Upper lobe of left lung (tissue), 6 donors: Measurements from ENCODE around the gene MCM6. TPM values are rescaled to one million over a fixed set of nuclear protein-coding genes. Genes with fewer than 3 reads are reported as not detected.

Source experiments
- ATAC-seq, 2 donors: fragments of 200-7000 bp; cut with Tn5 transposase; one replicate each; pipeline ENCODE4 v1.9.1; 2022; ENCODE audit warnings: mild to moderate bottlenecking in 2 of 2, moderate library complexity in 2 of 2; ENCODE audit not compliant: low FRiP score in 2 of 2
- DNase-seq, 2 donors: peaks; one replicate each; pipeline ENCODE4 v3.0.0-alpha.2; 2019 to 2020
- H3K27ac ChIP-seq, 4 donors: fragments of 200-600 bp; sonication (generic); one replicate each; pipeline ENCODE4 v1.5.1; 2016 to 2019
- H3K27me3 ChIP-seq, 4 donors: fragments of 200-600 bp; sonication (generic); one replicate each; pipeline ENCODE4 v1.5.1; 2017 to 2019
- H3K36me3 ChIP-seq, 4 donors: fragments of 200-600 bp; sonication (generic); one replicate each; pipeline ENCODE4 v1.5.1; 2016 to 2019
- H3K4me1 ChIP-seq, 4 donors: fragments of 200-600 bp; sonication (generic); one replicate each; pipeline ENCODE4 v1.5.1; 2018 to 2019
- H3K4me3 ChIP-seq, 4 donors: fragments of 200-600 bp; sonication (generic); one replicate each; pipeline ENCODE4 v1.5.1; 2017 to 2019; ENCODE audit warnings: mild to moderate bottlenecking in 2 of 4, moderate library complexity in 1 of 4
- H3K9me3 ChIP-seq, 4 donors: fragments of 200-600 bp; sonication (generic); one replicate each; pipeline ENCODE4 v1.5.1; 2018 to 2019
- EP300 ChIP-seq, 4 donors: sonication (generic); formaldehyde crosslinking; IDR thresholded peaks; one replicate each; pipeline ENCODE4 v1.5.1; 2017; ENCODE audit warnings: antibody characterized with exemption in 4 of 4, control low read depth in 2 of 4
- POLR2A ChIP-seq, 4 donors: fragments of 450-650 bp; IDR thresholded peaks; one replicate each; pipeline ENCODE4 v1.5.1; 2016 to 2017; ENCODE audit warnings: antibody characterized with exemption in 4 of 4, mild to moderate bottlenecking in 2 of 4
- POLR2AphosphoS5 ChIP-seq, 2 donors: sonication (generic); formaldehyde crosslinking; IDR thresholded peaks; one replicate each; pipeline ENCODE4 v1.5.1; 2017; ENCODE audit warnings: antibody characterized with exemption in 2 of 2
- WGBS, 2 donors: methylation state at CpG; one replicate each; pipeline ENCODE4 v1.1.5; 2017 to 2018; 5-methylcytosine and 5-hydroxymethylcytosine counted together
- total RNA-seq, 6 donors: library from RNA; depleted of rRNA in 4 of 6; stranded (reverse); fragments of >200 nt in 4 of 6; gene quantifications; one replicate each; pipeline versions ENCODE4 v1.1.0 to v1.2.1, GENCODE V29; 2016 to 2021
- TF ChIP-seq, protein P1 (sequence below), 6 experiments: fragments of 450-650 bp in 4 of 6; fragments of 200-600 bp in 2 of 6; sonication (generic) in 2 of 6; IDR thresholded peaks; one replicate each; pipeline ENCODE4 v1.5.1; 2016 to 2019; ENCODE audit warnings: antibody characterized with exemption in 6 of 6
- donor health status: DM: no; HTN: no; CAD: no; lungs with moderate emphysema.
- donor health status: DM: no; HTN: yes; CAD: no; lungs with severe emphysema.

MCM6 gene
- total RNA-seq, 6 donors from 2014 or later: 4.2 to 10.5 (median 7.6) TPM

DNA sequence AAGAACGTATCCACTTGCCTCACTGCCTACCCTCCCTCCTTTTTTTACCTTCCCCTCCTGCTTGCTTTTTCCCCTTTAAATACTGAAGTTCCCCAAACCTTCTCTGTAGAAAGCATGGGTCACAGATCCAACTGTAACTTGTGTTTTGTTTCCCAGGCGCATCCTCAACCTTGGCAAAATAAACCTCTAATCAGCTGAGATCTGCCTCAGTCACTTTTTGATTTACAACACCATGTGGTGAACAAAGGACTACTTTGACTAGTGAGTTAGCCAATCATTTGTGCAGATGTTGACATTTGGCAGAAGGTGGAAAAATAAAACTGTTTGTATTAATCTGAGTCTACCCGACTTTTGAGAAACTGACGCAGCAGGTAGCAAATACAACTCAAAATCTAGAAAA, 23.3 kb upstream of the MCM6 start:
- ATAC-seq: no peak
- Histone ChIP-seq H3K4me3 (no peak overlapping the region), H3K27me3 (no peaks in the 10 kb centered on the region), H3K9me3 (no peaks in the 10 kb centered on the region), H3K27ac (no peak overlapping the region), H3K4me1 (no peaks in the 10 kb centered on the region), H3K36me3 (peaks cover 0 to 8% (median 1%) of the 10 kb centered on the region in 4 donors)
- DNase-seq: no peak
- 87 to 88% methylated on average over 4 of the region's 4 CpGs for WGBS, 2 donors
- no peak for TF ChIP-seq EP300 (IDR thresholded peaks at IDR 0.05)
- TF ChIP-seq, protein P1, sequence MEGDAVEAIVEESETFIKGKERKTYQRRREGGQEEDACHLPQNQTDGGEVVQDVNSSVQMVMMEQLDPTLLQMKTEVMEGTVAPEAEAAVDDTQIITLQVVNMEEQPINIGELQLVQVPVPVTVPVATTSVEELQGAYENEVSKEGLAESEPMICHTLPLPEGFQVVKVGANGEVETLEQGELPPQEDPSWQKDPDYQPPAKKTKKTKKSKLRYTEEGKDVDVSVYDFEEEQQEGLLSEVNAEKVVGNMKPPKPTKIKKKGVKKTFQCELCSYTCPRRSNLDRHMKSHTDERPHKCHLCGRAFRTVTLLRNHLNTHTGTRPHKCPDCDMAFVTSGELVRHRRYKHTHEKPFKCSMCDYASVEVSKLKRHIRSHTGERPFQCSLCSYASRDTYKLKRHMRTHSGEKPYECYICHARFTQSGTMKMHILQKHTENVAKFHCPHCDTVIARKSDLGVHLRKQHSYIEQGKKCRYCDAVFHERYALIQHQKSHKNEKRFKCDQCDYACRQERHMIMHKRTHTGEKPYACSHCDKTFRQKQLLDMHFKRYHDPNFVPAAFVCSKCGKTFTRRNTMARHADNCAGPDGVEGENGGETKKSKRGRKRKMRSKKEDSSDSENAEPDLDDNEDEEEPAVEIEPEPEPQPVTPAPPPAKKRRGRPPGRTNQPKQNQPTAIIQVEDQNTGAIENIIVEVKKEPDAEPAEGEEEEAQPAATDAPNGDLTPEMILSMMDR (IDR thresholded peaks at IDR 0.05): no peak
- TF ChIP-seq POLR2A (IDR thresholded peaks at IDR 0.05): no peak
- no peak for TF ChIP-seq POLR2AphosphoS5 (IDR thresholded peaks at IDR 0.05)

DNA sequence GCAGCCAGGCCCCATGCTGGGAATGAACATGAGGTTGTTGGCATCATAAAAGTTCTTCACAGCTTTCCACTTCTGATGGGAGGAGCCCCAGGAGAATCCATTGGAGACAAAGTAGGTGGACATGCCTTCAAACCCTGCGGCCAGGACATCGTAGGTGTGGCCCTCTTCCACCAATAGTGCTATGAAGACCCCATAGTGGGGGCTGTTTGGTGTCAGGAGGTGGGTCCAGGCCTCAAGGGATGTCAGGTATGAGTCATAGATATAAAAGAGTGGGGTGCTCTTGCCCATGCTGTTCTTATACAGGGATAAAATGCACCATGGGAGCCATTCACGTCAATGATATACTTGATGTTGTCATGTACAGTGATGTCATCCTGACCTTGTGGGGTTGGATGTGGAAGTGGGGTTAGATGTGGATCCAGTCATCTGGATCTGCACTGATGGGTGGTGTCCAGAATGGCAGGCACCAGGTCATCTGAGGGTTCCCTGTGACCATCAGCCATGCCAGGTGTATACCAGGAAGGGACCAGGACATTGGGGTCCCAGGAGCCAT, 22.1 kb upstream of the MCM6 start:
- TF ChIP-seq, protein P1 (IDR thresholded peaks at IDR 0.05): no peak
- TF ChIP-seq POLR2AphosphoS5 (IDR thresholded peaks at IDR 0.05) (no peak), EP300 (IDR thresholded peaks at IDR 0.05) (no peak), POLR2A (IDR thresholded peaks at IDR 0.05) (no peak)
- ATAC-seq (peak in 1 of 2 donors; percentile 53), DNase-seq (no peak)
- Histone ChIP-seq H3K36me3 (peaks cover 0 to 4% (median 1%) of the 10 kb centered on the region in 4 donors), H3K4me1 (no peaks in the 10 kb centered on the region), H3K27ac (no peak overlapping the region), H3K4me3 (no peak overlapping the region), H3K9me3 (no peaks in the 10 kb centered on the region), H3K27me3 (no peaks in the 10 kb centered on the region)
- WGBS, 2 donors: 96 to 100% methylated on average over 3 of the region's 3 CpGs

DNA sequence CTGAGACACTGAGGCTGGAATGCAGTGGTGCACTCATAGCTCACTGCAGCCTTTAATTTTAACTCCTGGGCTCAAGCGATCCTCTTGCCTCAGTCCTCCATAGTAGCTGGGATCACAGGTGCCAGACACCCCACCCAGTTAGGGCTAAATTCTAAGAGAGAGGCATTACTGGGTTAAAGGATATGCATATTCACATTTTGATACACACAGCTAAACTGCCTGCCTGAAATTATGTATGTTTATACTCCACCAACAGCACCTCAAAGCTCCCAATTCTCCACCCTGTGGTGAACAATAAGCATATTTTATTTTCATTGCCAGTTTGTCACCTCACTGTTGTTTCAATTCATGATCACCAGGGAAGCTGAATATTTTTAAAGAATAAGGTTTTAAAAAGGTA, 18.7 kb upstream of the MCM6 start:
- Histone ChIP-seq H3K4me3 (no peak overlapping the region), H3K4me1 (no peaks in the 10 kb centered on the region), H3K9me3 (no peaks in the 10 kb centered on the region), H3K27ac (no peak overlapping the region), H3K36me3 (peaks cover 0 to 4% (median 1%) of the 10 kb centered on the region in 4 donors), H3K27me3 (no peaks in the 10 kb centered on the region)
- WGBS, 2 donors: 84 to 100% methylated on average over 1 of the region's 1 CpG
- no peak for TF ChIP-seq POLR2A (IDR thresholded peaks at IDR 0.05)
- no peak for TF ChIP-seq EP300 (IDR thresholded peaks at IDR 0.05)
- TF ChIP-seq, protein P1 (IDR thresholded peaks at IDR 0.05): no peak
- no peak for TF ChIP-seq POLR2AphosphoS5 (IDR thresholded peaks at IDR 0.05)
- ATAC-seq (no peak), DNase-seq (no peak)

DNA sequence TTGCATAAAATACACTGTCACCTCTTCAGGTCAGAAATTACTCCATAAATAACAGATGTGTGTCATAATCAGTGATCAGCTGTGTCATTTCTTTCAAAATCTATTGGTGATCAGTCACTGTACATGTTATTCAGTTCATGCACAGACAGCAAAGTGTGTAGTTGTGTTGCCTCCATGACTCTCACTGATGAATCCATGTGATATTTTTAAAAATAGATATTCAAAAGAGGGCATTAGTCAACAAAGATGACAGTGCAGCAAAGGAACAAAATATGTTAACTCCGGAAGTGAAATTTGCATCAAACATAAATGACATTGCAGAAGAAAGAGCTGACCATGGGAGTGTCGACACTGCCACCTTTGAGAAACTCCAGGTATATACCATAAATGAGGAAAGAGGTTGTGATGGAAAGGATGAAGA, 17.1 kb upstream of the MCM6 start:
- ATAC-seq (no peak), DNase-seq (no peak)
- peaks cover 0 to 2% (median 0%) of the 10 kb centered on the region in 4 donors for H3K36me3 ChIP-seq
- no peak overlapping the region for H3K4me3 ChIP-seq
- H3K4me1 ChIP-seq: no peaks in the 10 kb centered on the region
- no peaks in the 10 kb centered on the region for H3K9me3 ChIP-seq
- TF ChIP-seq EP300 (IDR thresholded peaks at IDR 0.05) (no peak), POLR2A (IDR thresholded peaks at IDR 0.05) (no peak), POLR2AphosphoS5 (IDR thresholded peaks at IDR 0.05) (no peak)
- TF ChIP-seq, protein P1 (IDR thresholded peaks at IDR 0.05): no peak
- peak overlapping the region in 1 of 4 donors; percentile 45 for H3K27ac ChIP-seq
- no peaks in the 10 kb centered on the region for H3K27me3 ChIP-seq
- WGBS, 2 donors: 63 to 76% methylated on average over 2 of the region's 2 CpGs

- Histone ChIP-seq H3K27ac (no peak overlapping the region), H3K36me3 (no peaks in the 10 kb centered on the region), H3K27me3 (no peaks in the 10 kb centered on the region), H3K4me1 (no peaks in the 10 kb centered on the region), H3K4me3 (no peak overlapping the region), H3K9me3 (no peaks in the 10 kb centered on the region)
- TF ChIP-seq POLR2AphosphoS5 (IDR thresholded peaks at IDR 0.05): no peak
- TF ChIP-seq EP300 (IDR thresholded peaks at IDR 0.05): no peak
- no peak for TF ChIP-seq POLR2A (IDR thresholded peaks at IDR 0.05)
- TF ChIP-seq, protein P1 (IDR thresholded peaks at IDR 0.05): no peak
- DNase-seq (peak in 1 of 2 donors; percentile 53), ATAC-seq (peak in 1 of 2 donors; percentile 38)
- 57 to 65% methylated on average over 6 of the region's 6 CpGs for WGBS, 2 donors
Measured at GRCh38 chr2:135890835-135891234, 14.6 kb upstream of the MCM6 start.
